Neural cell (in vitro differentiated cells): ENCODE data around the gene PARP15. TPM values are rescaled to one million over a fixed set of nuclear protein-coding genes. Genes with fewer than 3 reads are reported as not detected.

Experiments used
- H2AFZ ChIP-seq: fragments of 200-600, 300-800 bp; sonication (generic), shearing (Covaris generic); 2 replicates; pipeline ENCODE4 v1.6.0; 2014; ENCODE audit warnings: low read depth, mild to moderate bottlenecking, antibody characterized with exemption, low read length, moderate library complexity
- H3F3A ChIP-seq: fragments of 200-600 bp; shearing (Covaris generic); 2 replicates; pipeline ENCODE4 v1.6.1; 2016; ENCODE audit warnings: mild to moderate bottlenecking, moderate library complexity, mixed read lengths, antibody characterized with exemption, low read length; ENCODE audit not compliant: insufficient read depth, poor library complexity, severe bottlenecking
- H3K27ac ChIP-seq: fragments of 200-600, 300-800 bp; sonication (generic), shearing (Covaris generic); 2 replicates; pipeline ENCODE4 v1.5.1; 2014; ENCODE audit warnings: mild to moderate bottlenecking, low read length, moderate library complexity
- H3K27me3 ChIP-seq: fragments of 300-800, 200-600 bp; sonication (generic), shearing (Covaris generic); 2 replicates; pipeline ENCODE4 v1.6.0; 2014; ENCODE audit warnings: mild to moderate bottlenecking, low read depth, low read length, moderate library complexity; ENCODE audit not compliant: insufficient read depth
- H3K36me3 ChIP-seq: fragments of 300-800, 200-600 bp; sonication (generic), shearing (Covaris generic); 2 replicates; pipeline ENCODE4 v1.5.1; 2014; ENCODE audit warnings: mild to moderate bottlenecking, antibody characterized with exemption, low read length, moderate library complexity; ENCODE audit not compliant: insufficient read depth
- H3K4me2 ChIP-seq: fragments of 300-800, 200-600 bp; sonication (generic), shearing (Covaris generic); 2 replicates; pipeline ENCODE4 v1.6.0; 2014; ENCODE audit warnings: mild to moderate bottlenecking, low read length
- H3K4me3 ChIP-seq: fragments of 300-800, 200-600 bp; sonication (generic), shearing (Covaris generic); 2 replicates; pipeline ENCODE4 v1.5.1; 2014; ENCODE audit warnings: mild to moderate bottlenecking, low read length, moderate library complexity
- H3K79me2 ChIP-seq: fragments of 200-600 bp; shearing (Covaris generic); replicated peaks from 2 replicates; pipeline ENCODE4 v1.6.0; 2014; ENCODE audit warnings: mild to moderate bottlenecking, low read length, moderate library complexity; ENCODE audit not compliant: insufficient read depth
- H3K9ac ChIP-seq: fragments of 300-800, 200-600 bp; sonication (generic), shearing (Covaris generic); 2 replicates; pipeline ENCODE4 v1.6.1; 2016; ENCODE audit warnings: mild to moderate bottlenecking, low read length, mixed read lengths
- H3K9me2 ChIP-seq: fragments of 200-600 bp; shearing (Covaris generic); 2 replicates; pipeline ENCODE4 v1.6.1; 2016; ENCODE audit warnings: mild to moderate bottlenecking, low read length, mixed read lengths; ENCODE audit not compliant: insufficient read depth
- H3K9me3 ChIP-seq: fragments of 200-600, 300-800 bp; sonication (generic), shearing (Covaris generic); 2 replicates; pipeline ENCODE4 v1.6.1; 2016; ENCODE audit warnings: mild to moderate bottlenecking, mixed run types, low read length, moderate library complexity, mixed read lengths
- H4K20me1 ChIP-seq: fragments of 200-600 bp; shearing (Covaris generic); 2 replicates; pipeline ENCODE4 v1.6.1; 2016; ENCODE audit warnings: mild to moderate bottlenecking, mixed run types; ENCODE audit not compliant: insufficient read depth
- EP300 ChIP-seq: fragments of 450-650 bp; conservative IDR thresholded peaks from 2 replicates; pipeline ENCODE4 v1.6.1; 2014; ENCODE audit warnings: antibody characterized with exemption, mild to moderate bottlenecking, moderate library complexity; ENCODE audit not compliant: poor library complexity, severe bottlenecking
- EZH2 ChIP-seq: fragments of 200-600, 300-800 bp; shearing (Covaris generic), sonication (generic); IDR thresholded peaks from 2 replicates; pipeline ENCODE4 v1.6.1; 2014; ENCODE audit warnings: antibody characterized with exemption, low read length, borderline replicate concordance, mild to moderate bottlenecking; ENCODE audit not compliant: insufficient read depth, poor library complexity, severe bottlenecking
- MXI1 ChIP-seq: fragments of 450-650 bp; conservative IDR thresholded peaks from 2 replicates; pipeline ENCODE4 v1.6.1; 2014; ENCODE audit warnings: antibody characterized with exemption, mild to moderate bottlenecking; ENCODE audit not compliant: poor library complexity, severe bottlenecking
- POLR2AphosphoS5 ChIP-seq: IDR thresholded peaks from 2 replicates; pipeline ENCODE4 v1.6.1; 2012
- RAD21 ChIP-seq: fragments of 450-650 bp; conservative IDR thresholded peaks from 2 replicates; pipeline ENCODE4 v1.6.1; 2014; ENCODE audit warnings: antibody characterized with exemption, mild to moderate bottlenecking, moderate library complexity
- SMC3 ChIP-seq: fragments of 450-650 bp; conservative IDR thresholded peaks from 2 replicates; pipeline ENCODE4 v1.6.1; 2014; ENCODE audit warnings: antibody characterized with exemption, mild to moderate bottlenecking, moderate library complexity; ENCODE audit not compliant: poor library complexity
- TAF1 ChIP-seq: IDR thresholded peaks from 2 replicates; pipeline ENCODE4 v1.6.1; 2012; ENCODE audit warnings: low read depth
- polyA plus RNA-seq: library from polyadenylated mRNA; depleted of rRNA; stranded (reverse); fragments of >200 nt; gene quantifications from 2 replicates; pipeline ENCODE4 v1.2.3, GENCODE V29; 2014
- TF ChIP-seq, protein P1 (sequence below): IDR thresholded peaks from 2 replicates; pipeline ENCODE4 v1.6.1; 2012; ENCODE audit warnings: borderline replicate concordance
- TF ChIP-seq, protein P2 (sequence below): fragments of 450-650 bp; IDR thresholded peaks from 2 replicates; pipeline ENCODE4 v1.5.1; 2014; ENCODE audit warnings: antibody characterized with exemption, mild to moderate bottlenecking, moderate library complexity; ENCODE audit not compliant: poor library complexity, severe bottlenecking

Gene PARP15
- polyA plus RNA-seq, 1 donor from 2014 or later, result not detected

DNA sequence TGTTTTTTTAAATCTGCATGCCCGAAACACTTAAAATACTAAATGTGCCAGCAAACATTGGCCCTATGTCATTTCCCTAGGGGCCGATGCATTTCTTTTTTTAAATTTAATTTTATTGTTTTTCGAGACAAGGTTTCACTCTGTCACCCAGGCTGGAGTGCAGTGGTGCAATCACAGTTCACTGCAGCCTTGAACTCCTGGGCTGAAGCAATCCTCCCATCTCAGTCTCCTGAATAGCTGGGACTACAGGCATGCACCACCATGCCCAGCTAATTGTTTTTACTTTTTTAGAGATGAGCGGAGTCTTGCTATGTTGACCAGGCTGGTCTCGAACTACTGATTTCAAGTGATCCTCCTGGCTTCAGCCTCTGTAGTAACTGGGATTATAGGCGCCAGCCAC lies 18.8 kb upstream of the PARP15 start:
- Histone ChIP-seq H3K4me2 (no peak overlapping the region), H3F3A (no peaks in the 10 kb centered on the region)

DNA sequence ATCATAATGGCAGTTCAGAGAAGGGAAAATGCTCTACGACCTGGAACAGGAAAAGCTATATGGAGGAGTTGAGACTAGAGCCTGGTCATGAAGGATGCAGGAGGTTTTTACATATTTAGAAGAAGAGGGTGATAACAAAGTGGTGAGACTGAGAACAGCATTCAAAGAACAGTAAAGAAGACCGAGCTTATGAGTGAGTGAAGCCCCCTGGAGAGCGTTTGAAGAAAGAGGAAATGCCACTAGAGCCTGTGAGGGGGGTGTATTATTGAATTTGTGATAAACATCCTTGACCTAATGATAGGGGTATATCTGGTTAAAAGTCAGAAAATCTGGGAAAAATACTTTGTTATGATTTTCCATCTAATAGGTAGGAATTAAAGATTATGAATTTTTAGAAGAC lies 17.5 kb upstream of the PARP15 start:
- H4K20me1 ChIP-seq, result no peaks in the 10 kb centered on the region
- peaks cover 16% of the 10 kb centered on the region for H3K27me3 ChIP-seq
- TF ChIP-seq MXI1 (no peak), RAD21 (no peak), EZH2 (no peak), POLR2AphosphoS5 (no peak), TAF1 (no peak)
- TF ChIP-seq, protein P1, sequence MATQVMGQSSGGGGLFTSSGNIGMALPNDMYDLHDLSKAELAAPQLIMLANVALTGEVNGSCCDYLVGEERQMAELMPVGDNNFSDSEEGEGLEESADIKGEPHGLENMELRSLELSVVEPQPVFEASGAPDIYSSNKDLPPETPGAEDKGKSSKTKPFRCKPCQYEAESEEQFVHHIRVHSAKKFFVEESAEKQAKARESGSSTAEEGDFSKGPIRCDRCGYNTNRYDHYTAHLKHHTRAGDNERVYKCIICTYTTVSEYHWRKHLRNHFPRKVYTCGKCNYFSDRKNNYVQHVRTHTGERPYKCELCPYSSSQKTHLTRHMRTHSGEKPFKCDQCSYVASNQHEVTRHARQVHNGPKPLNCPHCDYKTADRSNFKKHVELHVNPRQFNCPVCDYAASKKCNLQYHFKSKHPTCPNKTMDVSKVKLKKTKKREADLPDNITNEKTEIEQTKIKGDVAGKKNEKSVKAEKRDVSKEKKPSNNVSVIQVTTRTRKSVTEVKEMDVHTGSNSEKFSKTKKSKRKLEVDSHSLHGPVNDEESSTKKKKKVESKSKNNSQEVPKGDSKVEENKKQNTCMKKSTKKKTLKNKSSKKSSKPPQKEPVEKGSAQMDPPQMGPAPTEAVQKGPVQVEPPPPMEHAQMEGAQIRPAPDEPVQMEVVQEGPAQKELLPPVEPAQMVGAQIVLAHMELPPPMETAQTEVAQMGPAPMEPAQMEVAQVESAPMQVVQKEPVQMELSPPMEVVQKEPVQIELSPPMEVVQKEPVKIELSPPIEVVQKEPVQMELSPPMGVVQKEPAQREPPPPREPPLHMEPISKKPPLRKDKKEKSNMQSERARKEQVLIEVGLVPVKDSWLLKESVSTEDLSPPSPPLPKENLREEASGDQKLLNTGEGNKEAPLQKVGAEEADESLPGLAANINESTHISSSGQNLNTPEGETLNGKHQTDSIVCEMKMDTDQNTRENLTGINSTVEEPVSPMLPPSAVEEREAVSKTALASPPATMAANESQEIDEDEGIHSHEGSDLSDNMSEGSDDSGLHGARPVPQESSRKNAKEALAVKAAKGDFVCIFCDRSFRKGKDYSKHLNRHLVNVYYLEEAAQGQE, result no peak
- no peaks in the 10 kb centered on the region for H3K9me3 ChIP-seq
- H3K4me3 ChIP-seq, result no peak overlapping the region
- H3K9ac ChIP-seq, result no peak overlapping the region
- H3K9me2 ChIP-seq, result no peaks in the 10 kb centered on the region
- H3K27ac ChIP-seq, result no peak overlapping the region
- H3K36me3 ChIP-seq, result no peaks in the 10 kb centered on the region
- H3F3A ChIP-seq, result no peaks in the 10 kb centered on the region
- H3K79me2 ChIP-seq, result no peaks in the 10 kb centered on the region
- H3K4me2 ChIP-seq, result no peak overlapping the region
- H2AFZ ChIP-seq, result no peak overlapping the region

More for the DNA sequence above, 18.8 kb upstream of the PARP15 start:
- Histone ChIP-seq H3K4me3 (no peak overlapping the region), H3K27me3 (peaks cover 3% of the 10 kb centered on the region), H3K27ac (no peak overlapping the region), H4K20me1 (no peaks in the 10 kb centered on the region), H3K79me2 (no peaks in the 10 kb centered on the region), H3K36me3 (no peaks in the 10 kb centered on the region), H3K9me2 (no peaks in the 10 kb centered on the region), H3K9me3 (no peaks in the 10 kb centered on the region), H3K9ac (no peak overlapping the region), H2AFZ (no peak overlapping the region)
- TF ChIP-seq SMC3, result no peak
- no peak for TF ChIP-seq TAF1
- no peak for TF ChIP-seq RAD21
- TF ChIP-seq, protein P1, result no peak

DNA sequence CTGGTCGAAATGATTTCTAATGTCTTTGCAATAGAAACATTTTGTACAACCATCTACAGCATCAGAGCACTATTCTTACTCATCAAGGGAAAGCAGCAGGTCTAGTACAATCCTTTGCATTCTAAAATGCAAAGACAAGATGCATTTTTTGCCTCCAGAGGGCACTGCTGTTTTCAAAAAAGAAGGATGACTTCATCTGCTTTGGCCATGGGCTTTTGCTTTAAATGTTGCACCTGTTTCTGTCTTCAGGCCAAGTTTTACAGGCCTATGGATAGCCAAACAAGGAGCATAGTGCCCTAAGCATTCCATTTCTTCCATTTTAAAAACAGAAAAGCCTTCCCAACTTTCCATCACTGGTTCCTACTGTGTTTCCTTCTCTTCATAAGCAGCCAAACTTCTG lies 16.8 kb upstream of the PARP15 start:
- TF ChIP-seq EZH2 (no peak), EP300 (no peak), SMC3 (peak; percentile 78), RAD21 (peak; percentile 74)
- TF ChIP-seq, protein P2, sequence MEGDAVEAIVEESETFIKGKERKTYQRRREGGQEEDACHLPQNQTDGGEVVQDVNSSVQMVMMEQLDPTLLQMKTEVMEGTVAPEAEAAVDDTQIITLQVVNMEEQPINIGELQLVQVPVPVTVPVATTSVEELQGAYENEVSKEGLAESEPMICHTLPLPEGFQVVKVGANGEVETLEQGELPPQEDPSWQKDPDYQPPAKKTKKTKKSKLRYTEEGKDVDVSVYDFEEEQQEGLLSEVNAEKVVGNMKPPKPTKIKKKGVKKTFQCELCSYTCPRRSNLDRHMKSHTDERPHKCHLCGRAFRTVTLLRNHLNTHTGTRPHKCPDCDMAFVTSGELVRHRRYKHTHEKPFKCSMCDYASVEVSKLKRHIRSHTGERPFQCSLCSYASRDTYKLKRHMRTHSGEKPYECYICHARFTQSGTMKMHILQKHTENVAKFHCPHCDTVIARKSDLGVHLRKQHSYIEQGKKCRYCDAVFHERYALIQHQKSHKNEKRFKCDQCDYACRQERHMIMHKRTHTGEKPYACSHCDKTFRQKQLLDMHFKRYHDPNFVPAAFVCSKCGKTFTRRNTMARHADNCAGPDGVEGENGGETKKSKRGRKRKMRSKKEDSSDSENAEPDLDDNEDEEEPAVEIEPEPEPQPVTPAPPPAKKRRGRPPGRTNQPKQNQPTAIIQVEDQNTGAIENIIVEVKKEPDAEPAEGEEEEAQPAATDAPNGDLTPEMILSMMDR, result peak; percentile 71
- TF ChIP-seq, protein P1, result no peak
- Histone ChIP-seq H3K9me2 (no peaks in the 10 kb centered on the region), H3K27me3 (peaks cover 16% of the 10 kb centered on the region), H3K36me3 (no peaks in the 10 kb centered on the region), H2AFZ (no peak overlapping the region), H3F3A (no peaks in the 10 kb centered on the region), H3K9ac (no peak overlapping the region), H4K20me1 (no peaks in the 10 kb centered on the region), H3K4me2 (no peak overlapping the region), H3K9me3 (no peaks in the 10 kb centered on the region), H3K27ac (no peak overlapping the region), H3K79me2 (no peaks in the 10 kb centered on the region), H3K4me3 (no peak overlapping the region)
